ENCODE results near the gene UGDH. TPM values are rescaled to one million over a fixed set of nuclear protein-coding genes. Genes with fewer than 3 reads are reported as not detected.
"Not testable (repeated sequence)": the region's sequence is repeated elsewhere in the genome, so short reads cannot be mapped to it uniquely, and the experiment has no call there.

UGDH gene
- total RNA-seq, 1 donor from 2014 or later, result 25.9 TPM

GRCh38 chr4:39529534-39529933, 2.3 kb upstream of the UGDH start:
- intact Hi-C loops (cut with micrococcal nuclease), result loop anchor here (5.0 to 10.0 kb wide), 2 partner anchors 177 to 485 kb away; no protein-coding TSS in a partner anchor

- intact Hi-C loops (cut with micrococcal nuclease), result loop anchor here (5.0 to 10.0 kb wide), 2 partner anchors 176 to 483 kb away; no protein-coding TSS in a partner anchor
Observed at GRCh38 chr4:39528061-39528465, 824 bp upstream of the UGDH start.

GRCh38 chr4:39526765-39527295, 409 bp downstream of the UGDH start:
- intact Hi-C loops (cut with micrococcal nuclease), result loop anchor here (1.0 to 10.0 kb wide), 8 partner anchors 69 to 528 kb away; partner anchors contain the start of genes PDS5A, RPL9, SMIM14 and UBE2K

DNA sequence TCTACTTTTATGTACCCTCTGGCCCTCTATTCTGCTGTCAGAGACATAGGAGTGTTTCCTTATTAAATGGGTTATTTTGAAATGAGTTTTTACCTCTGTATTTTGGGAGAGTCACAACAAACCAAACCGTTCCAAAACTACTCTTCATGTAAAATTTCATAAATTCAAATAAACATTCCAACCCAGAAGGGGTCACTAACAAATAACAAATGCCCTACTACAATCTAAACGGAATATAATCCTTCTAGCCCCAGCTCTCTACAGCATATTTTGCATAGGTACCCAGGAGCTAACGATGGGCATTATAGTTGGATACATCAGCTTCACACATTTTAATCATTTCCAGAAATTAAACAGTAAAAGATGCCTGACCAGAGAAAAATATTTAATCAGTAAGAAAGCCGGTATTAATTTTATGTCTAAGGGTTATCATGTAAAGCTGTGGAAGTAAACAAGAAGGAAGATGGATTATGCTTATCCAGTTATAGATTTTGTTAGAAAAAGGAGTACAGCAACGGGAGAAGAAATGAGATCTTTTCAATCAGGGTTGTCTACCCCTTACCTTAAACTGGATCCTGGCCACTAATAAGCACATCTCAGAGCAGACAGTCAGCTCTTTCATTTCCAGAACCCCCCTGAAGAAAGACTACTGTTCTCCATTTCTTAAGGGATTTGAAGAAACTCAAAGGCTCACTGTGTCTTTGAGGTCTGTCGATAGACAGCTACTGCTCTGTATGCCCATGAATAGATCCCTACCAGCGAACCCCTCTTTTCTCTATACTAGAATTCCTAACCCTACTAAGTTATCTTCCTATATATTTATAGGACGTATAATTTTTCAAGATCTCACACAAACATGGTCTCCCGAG, 1.2 kb downstream of the UGDH start:
- intact Hi-C loops (cut with micrococcal nuclease), result loop anchor here (2.0 to 10.0 kb wide), 5 partner anchors 113 to 529 kb away; partner anchors contain the start of genes PDS5A and SMIM14

GRCh38 chr4:39524161-39524957, 2.9 kb downstream of the UGDH start:
- intact Hi-C loops (cut with micrococcal nuclease), result loop anchor here (10.0 kb wide), 1 partner anchor 480 kb away; no protein-coding TSS in a partner anchor

DNA sequence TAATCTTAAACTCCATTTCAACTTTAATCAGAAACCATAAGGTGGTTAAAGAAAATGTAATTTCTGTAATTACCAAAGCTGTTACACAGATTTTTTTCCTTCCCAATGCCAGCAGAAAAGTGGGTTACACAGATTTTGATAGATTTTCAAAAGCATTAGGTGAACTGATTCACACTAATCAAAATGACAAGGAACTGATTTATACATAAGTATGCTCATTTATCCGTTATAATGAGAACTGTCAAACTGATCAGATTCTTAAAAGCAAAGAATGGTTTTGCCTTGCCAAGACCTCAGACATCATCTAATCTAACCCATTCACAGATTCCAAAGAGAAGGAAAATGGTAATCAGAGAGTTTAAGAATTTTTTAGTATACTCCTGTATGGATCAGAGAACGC, 5.2 kb downstream of the UGDH start:
- intact Hi-C loops (cut with micrococcal nuclease), result loop anchor here (10.0 kb wide), 1 partner anchor 477 kb away; no protein-coding TSS in a partner anchor

DNA sequence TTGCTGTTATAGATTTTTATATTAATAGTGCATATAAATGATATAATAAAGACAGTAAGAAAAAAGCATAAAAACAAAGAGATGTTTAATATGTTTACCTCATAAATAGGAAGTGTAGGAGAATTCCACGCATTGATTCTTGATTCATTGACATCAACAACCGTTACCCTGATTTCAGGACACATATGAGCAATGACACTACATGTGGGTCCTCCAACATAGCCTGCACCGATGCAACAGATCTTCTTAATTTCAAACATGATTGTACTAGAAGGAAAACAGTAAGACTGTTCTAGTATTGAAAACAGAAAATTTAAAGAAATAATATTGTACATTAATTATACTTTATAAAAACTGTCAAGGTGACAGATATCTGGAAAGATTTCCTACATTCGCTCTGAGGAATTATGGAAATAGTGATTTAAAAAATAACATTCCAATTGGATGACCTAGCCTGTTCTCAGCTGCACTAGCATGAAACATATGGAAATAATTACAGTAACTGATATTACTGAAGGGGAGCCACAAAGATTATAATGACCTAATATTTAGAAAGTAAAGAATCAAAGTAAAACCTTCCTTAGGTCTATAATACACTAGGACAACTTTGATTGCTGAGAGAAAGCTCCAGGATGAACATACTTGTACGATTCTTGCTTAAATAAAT, 5.9 kb downstream of the UGDH start:
- intact Hi-C loops (cut with micrococcal nuclease), result loop anchor here (10.0 kb wide), 1 partner anchor 477 kb away; no protein-coding TSS in a partner anchor

- intact Hi-C loops (cut with micrococcal nuclease), result no loop called here
Observed at GRCh38 chr4:39518484-39518883, 8.8 kb downstream of the UGDH start.

- intact Hi-C loops (cut with micrococcal nuclease), result no loop called here
Observed at GRCh38 chr4:39516407-39516966, 10.8 kb downstream of the UGDH start.

DNA sequence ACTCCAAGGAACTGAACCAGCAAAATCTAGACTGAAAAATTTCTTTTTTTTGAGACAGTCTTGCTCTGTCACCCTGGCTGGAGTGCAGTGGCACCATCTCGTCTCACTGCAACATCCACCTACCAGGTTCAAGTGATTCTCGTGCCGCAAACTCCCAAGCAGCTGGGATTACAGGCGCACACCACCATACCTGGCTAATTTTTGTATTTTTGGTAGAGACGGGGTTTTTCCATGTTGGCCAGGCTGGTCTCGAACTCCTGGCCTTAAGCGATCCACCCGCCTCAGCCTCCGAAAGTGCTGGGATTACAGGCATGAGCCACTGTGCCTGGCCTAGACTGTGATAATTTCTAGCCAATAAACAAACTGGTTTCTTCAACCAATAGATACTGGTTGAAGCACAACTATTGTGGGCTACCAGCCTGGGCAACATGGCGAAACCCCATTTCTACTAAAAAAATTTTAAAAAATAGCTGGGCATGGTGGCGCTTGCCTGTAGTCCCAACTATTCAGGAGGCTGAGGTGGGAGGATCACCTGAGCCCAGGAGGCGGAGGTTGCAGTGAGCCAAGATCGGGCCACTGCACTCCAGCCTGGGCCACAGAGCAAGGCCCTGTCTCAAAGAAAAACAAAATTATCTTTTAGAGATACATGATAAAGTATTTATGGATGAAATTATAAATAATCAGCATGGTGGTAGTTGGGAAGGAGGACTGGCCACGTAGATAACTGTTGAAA, 11.4 kb downstream of the UGDH start:
- intact Hi-C loops (cut with micrococcal nuclease), result not testable (repeated sequence)

DNA sequence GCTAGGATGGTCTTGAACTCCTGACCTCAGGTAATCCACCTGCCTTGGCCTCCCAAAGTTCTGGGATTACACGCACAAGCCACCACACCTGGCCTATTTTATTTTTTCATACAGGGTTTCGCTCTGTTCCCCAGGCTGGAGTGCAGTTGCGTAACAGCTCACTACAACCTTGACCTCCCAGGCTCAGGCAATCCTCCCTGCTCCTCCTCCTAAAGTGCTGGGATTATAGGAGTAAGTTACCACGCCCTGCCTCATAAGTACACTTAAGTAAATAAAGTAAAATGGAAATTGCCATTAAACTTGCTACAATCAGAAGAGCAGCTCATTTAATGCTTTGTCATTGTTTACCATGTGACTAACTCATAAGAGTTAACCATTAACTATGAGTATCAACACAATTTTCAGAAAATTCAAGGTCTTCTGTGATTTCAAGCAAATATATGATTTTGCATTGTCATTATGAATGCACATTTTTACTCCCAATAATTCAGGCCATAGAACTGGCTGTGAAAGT, 12.3 kb downstream of the UGDH start:
- intact Hi-C loops (cut with micrococcal nuclease), result no loop called here

DNA sequence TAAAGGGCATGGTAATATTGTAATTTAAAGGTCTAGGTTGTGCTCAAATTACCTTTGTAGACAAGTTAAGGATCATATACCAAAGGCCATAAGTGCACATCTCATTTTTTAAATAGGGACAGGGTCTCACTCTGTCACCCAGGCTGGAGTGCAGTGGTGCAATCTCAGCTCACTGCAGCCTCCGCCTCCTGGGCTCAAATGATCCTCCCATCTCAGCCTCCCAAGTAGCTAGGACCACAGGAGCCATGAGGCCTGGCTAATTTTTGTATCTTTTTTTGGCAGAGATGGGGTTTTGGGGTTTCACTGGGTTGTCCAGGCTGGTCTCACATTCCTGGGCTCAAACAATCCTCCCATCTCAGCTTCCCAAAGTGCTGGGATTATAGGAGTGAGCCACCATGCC, 13.0 kb downstream of the UGDH start:
- intact Hi-C loops (cut with micrococcal nuclease), result not testable (repeated sequence)

DNA sequence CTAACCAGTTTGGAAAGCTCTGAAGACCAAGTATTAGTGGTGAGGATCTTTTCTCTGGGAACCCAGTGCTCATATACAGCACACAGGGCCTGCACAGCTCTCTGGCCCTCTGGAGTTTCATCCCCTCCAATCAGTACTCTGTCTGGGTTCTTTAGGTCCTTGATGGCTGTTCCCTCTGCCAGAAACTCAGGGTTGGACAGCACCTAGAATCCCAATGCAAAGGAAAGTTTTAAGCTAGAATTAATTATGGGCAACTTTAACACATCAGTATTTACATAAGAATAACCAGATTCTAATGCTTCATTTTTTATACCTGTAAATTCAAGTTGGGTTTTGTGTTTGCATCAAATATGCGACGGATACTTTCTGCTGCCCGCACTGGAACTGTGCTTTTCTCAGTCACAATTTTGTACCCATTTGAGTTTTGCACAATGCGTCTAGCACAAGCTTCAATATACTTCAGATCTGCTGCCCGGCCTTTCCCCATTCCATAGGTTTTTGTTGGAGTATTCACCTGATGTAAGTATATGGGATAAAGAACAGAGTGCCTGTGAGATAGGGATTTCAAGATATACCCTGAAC, 16.8 kb downstream of the UGDH start:
- intact Hi-C loops (cut with micrococcal nuclease), result no loop called here

DNA sequence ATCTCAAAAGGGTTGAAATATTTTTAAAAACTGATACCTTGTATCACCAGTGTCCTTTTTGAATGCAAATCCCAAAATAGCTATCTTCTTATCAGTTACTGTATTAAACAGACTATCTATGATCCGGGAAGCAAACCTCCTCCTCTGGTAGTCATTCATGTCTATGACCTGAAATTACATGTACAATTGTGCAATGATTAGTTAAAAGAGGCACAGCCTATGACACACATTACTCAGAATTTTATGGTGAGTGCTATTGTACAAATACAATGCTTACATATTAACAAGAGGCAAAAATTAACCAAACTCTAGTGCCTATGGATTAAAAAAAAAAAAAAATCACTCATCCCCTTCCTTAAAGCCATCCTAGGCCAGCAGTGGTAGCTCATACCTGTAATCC, 21.7 kb downstream of the UGDH start:
- intact Hi-C loops (cut with micrococcal nuclease), result no loop called here

- intact Hi-C loops (cut with micrococcal nuclease), result no loop called here
Observed at GRCh38 chr4:39504538-39504937, 22.7 kb downstream of the UGDH start.

GRCh38 chr4:39502664-39503035, 24.6 kb downstream of the UGDH start:
- intact Hi-C loops (cut with micrococcal nuclease), result not testable (repeated sequence)

- intact Hi-C loops (cut with micrococcal nuclease), result no loop called here
Observed at GRCh38 chr4:39502019-39502663, 25.1 kb downstream of the UGDH start.

DNA sequence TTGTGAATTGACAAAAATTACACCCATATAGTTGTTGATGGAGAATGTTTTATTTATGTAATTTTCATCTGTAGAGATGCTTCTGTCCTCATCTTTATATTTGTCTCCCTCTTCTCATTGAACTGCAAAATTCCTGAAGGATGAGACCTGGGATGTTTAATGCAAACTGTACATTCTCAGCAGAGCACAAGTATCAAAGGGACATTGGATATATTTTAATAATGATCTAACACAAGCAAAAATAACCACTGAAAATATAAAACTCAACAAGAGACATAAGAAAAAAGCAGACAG, 28.6 kb downstream of the UGDH start:
- intact Hi-C loops (cut with micrococcal nuclease), result no loop called here
